Measurements from ENCODE around the gene PLA1A.

Gene PLA1A

GRCh38 chr3:119628390-119628789, 30.7 kb downstream of the PLA1A start:
- Histone ChIP-seq H3K9me3 (ENCODE audit: control insufficient read depth in 2 of 2, low read length in 2 of 2) (no peaks in the 10 kb centered on the region), H3K9ac (ENCODE audit: low read length in 2 of 2) (no peak overlapping the region), H3K4me1 (ENCODE audit: control insufficient read depth, insufficient read depth, low read length) (peaks cover 11% of the 10 kb centered on the region), H3K27me3 (ENCODE audit: control insufficient read depth in 1 of 2, insufficient read depth in 2 of 2, low read length in 2 of 2) (no peaks in the 10 kb centered on the region), H3K4me3 (ENCODE audit: low read length in 2 of 2) (no peak overlapping the region), H3K36me3 (ENCODE audit: control insufficient read depth in 2 of 2, insufficient read depth in 2 of 2, low read length in 2 of 2) (no peaks in the 10 kb centered on the region), H3K27ac (ENCODE audit: low read length) (no peak overlapping the region)

- no peaks in the 10 kb centered on the region for H3K36me3 ChIP-seq (ENCODE audit: control insufficient read depth in 2 of 2, insufficient read depth in 2 of 2, low read length in 2 of 2)
- no peaks in the 10 kb centered on the region for H3K9me3 ChIP-seq (ENCODE audit: control insufficient read depth in 2 of 2, low read length in 2 of 2)
- no peak overlapping the region for H3K27ac ChIP-seq (ENCODE audit: low read length)
- H3K4me3 ChIP-seq (ENCODE audit: low read length in 2 of 2): no peak overlapping the region
- H3K4me1 ChIP-seq (ENCODE audit: control insufficient read depth, insufficient read depth, low read length): peaks cover 11% of the 10 kb centered on the region
- no peaks in the 10 kb centered on the region for H3K27me3 ChIP-seq (ENCODE audit: control insufficient read depth in 1 of 2, insufficient read depth in 2 of 2, low read length in 2 of 2)
- H3K9ac ChIP-seq (ENCODE audit: low read length in 2 of 2): no peak overlapping the region
Observed at GRCh38 chr3:119628816-119629445, 31.2 kb downstream of the PLA1A start.

- Histone ChIP-seq H3K4me3 (ENCODE audit: low read length in 2 of 2) (no peak overlapping the region), H3K27me3 (ENCODE audit: control insufficient read depth in 1 of 2, insufficient read depth in 2 of 2, low read length in 2 of 2) (no peaks in the 10 kb centered on the region), H3K9ac (ENCODE audit: low read length in 2 of 2) (peak overlapping the region in 1 of 2 donors; percentile 36), H3K36me3 (ENCODE audit: control insufficient read depth in 2 of 2, insufficient read depth in 2 of 2, low read length in 2 of 2) (no peaks in the 10 kb centered on the region), H3K27ac (ENCODE audit: low read length) (no peak overlapping the region), H3K4me1 (ENCODE audit: control insufficient read depth, insufficient read depth, low read length) (peaks cover 11% of the 10 kb centered on the region), H3K9me3 (ENCODE audit: control insufficient read depth in 2 of 2, low read length in 2 of 2) (no peaks in the 10 kb centered on the region)
Observed at GRCh38 chr3:119630128-119630879, 32.6 kb downstream of the PLA1A start.

GRCh38 chr3:119630880-119631329, 33.2 kb downstream of the PLA1A start:
- Histone ChIP-seq H3K27me3 (ENCODE audit: control insufficient read depth in 1 of 2, insufficient read depth in 2 of 2, low read length in 2 of 2) (no peaks in the 10 kb centered on the region), H3K36me3 (ENCODE audit: control insufficient read depth in 2 of 2, insufficient read depth in 2 of 2, low read length in 2 of 2) (no peaks in the 10 kb centered on the region), H3K27ac (ENCODE audit: low read length) (no peak overlapping the region), H3K4me1 (ENCODE audit: control insufficient read depth, insufficient read depth, low read length) (peaks cover 11% of the 10 kb centered on the region), H3K9ac (ENCODE audit: low read length in 2 of 2) (no peak overlapping the region), H3K4me3 (ENCODE audit: low read length in 2 of 2) (no peak overlapping the region), H3K9me3 (ENCODE audit: control insufficient read depth in 2 of 2, low read length in 2 of 2) (no peaks in the 10 kb centered on the region)

DNA sequence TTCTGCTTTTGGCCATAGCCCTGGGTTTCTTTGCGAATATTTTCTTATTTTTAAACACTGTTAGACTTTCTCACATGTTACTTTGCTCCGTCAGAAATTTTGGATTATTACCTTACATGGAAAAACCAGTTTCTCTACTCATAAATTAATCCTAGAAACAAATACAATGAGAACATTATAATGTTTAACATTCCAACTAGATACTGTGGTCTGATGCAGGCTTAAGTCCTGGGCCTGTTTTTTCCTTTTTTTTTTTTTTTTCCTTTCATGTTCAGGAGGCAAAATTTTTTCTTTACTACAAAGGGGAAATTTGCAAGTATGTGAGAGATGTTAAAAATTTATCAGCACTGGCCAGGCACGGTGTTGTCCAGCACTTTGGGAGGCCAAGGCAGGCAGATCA, 33.8 kb downstream of the PLA1A start:
- Histone ChIP-seq H3K4me1 (ENCODE audit: control insufficient read depth, insufficient read depth, low read length) (peaks cover 11% of the 10 kb centered on the region), H3K4me3 (ENCODE audit: low read length in 2 of 2) (no peak overlapping the region)

DNA sequence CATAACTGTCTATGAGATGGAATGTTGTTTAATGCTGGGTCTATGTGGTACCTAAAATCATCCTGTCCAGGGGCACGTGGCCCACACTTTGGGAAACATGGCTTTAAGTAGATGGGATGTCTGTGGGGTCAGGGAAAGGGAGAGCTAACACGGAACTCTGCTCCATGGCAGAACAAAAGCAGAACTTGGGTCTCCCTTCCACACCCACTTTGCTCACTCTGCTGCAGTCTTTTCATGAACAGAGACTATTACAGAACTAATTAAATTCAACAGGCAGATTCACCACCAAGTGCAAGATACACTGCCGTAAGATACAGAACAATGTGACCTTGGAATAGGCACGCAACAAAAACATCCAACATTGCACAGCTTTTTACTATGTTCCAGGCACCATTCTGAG, 34.5 kb downstream of the PLA1A start:
- Histone ChIP-seq H3K4me1 (ENCODE audit: control insufficient read depth, insufficient read depth, low read length) (peaks cover 11% of the 10 kb centered on the region), H3K27me3 (ENCODE audit: control insufficient read depth in 1 of 2, insufficient read depth in 2 of 2, low read length in 2 of 2) (no peaks in the 10 kb centered on the region), H3K27ac (ENCODE audit: low read length) (no peak overlapping the region), H3K4me3 (ENCODE audit: low read length in 2 of 2) (no peak overlapping the region), H3K36me3 (ENCODE audit: control insufficient read depth in 2 of 2, insufficient read depth in 2 of 2, low read length in 2 of 2) (no peaks in the 10 kb centered on the region), H3K9ac (ENCODE audit: low read length in 2 of 2) (no peak overlapping the region), H3K9me3 (ENCODE audit: control insufficient read depth in 2 of 2, low read length in 2 of 2) (no peaks in the 10 kb centered on the region)

More for the DNA sequence above, 33.8 kb downstream of the PLA1A start:
- Histone ChIP-seq H3K36me3 (ENCODE audit: control insufficient read depth in 2 of 2, insufficient read depth in 2 of 2, low read length in 2 of 2) (no peaks in the 10 kb centered on the region), H3K27me3 (ENCODE audit: control insufficient read depth in 1 of 2, insufficient read depth in 2 of 2, low read length in 2 of 2) (no peaks in the 10 kb centered on the region), H3K9me3 (ENCODE audit: control insufficient read depth in 2 of 2, low read length in 2 of 2) (no peaks in the 10 kb centered on the region), H3K27ac (ENCODE audit: low read length) (no peak overlapping the region), H3K9ac (ENCODE audit: low read length in 2 of 2) (no peak overlapping the region)

DNA sequence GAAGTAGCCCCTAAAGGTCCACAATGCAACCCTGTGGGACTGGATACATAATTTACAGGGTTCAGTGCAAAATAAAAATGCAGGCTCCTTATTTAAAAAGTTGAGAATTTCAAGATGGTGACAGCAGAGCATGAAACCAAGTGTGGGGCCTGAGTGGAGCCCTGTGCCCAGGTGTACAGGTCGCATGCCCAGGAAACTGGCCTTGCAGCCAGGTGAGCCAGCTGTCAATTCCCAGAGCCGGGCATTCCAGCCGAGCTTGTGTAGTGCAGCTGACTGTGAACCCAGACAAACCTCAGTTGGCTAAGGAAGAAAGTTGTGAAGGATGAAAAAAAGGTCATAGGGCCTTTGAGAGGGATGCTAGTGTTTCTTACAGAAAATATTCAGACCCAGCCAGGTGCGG, 35.1 kb downstream of the PLA1A start:
- H3K9me3 ChIP-seq (ENCODE audit: control insufficient read depth in 2 of 2, low read length in 2 of 2): no peaks in the 10 kb centered on the region
- no peak overlapping the region for H3K27ac ChIP-seq (ENCODE audit: low read length)
- peaks cover 11% of the 10 kb centered on the region for H3K4me1 ChIP-seq (ENCODE audit: control insufficient read depth, insufficient read depth, low read length)

DNA sequence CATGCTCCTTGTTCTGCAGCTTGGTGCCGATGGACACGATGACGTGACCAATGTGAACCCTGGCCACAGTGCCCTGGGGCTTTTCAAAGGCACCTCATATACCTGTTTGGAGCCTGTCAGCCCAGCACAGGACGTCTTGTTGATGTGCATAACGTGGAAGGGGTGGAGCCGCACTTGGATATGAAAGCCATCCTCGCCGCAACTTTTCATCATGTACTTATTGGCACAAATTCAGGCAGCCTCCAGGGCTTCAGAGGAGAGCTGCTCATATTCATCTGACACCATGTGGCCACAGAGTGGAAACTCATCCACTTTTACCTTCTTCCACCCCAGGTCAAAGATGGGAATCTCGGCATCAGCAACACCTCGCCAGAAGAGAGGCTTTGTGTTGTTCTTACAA, 38.0 kb downstream of the PLA1A start:
- peaks cover under 1% of the 10 kb centered on the region for H3K4me1 ChIP-seq (ENCODE audit: control insufficient read depth, insufficient read depth, low read length)

More for the DNA sequence above, 35.1 kb downstream of the PLA1A start:
- Histone ChIP-seq H3K27me3 (ENCODE audit: control insufficient read depth in 1 of 2, insufficient read depth in 2 of 2, low read length in 2 of 2) (no peaks in the 10 kb centered on the region), H3K4me3 (ENCODE audit: low read length in 2 of 2) (no peak overlapping the region), H3K36me3 (ENCODE audit: control insufficient read depth in 2 of 2, insufficient read depth in 2 of 2, low read length in 2 of 2) (peaks cover 0 to 4% of the 10 kb centered on the region in 2 donors), H3K9ac (ENCODE audit: low read length in 2 of 2) (no peak overlapping the region)

DNA sequence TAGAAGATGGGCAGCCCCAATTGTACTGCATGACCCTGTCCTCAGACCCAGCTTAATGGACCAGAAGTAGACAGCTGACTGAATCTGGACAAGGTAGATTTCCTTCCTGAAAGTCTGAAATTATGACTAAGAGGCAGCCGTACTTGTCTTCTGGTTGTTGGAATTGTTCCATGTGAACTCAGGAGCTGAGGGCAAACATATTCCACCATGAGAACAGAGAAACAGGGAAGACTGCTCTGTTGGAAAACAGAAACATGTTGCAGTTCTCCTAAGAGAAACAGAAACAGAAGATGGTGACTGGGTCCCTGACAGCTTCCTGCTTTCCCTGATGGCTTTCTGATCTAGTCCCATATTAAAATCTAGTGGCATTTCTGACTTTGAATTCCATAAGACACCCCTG, 38.6 kb downstream of the PLA1A start:
- Histone ChIP-seq H3K36me3 (ENCODE audit: control insufficient read depth in 2 of 2, insufficient read depth in 2 of 2, low read length in 2 of 2) (peaks cover 11 to 18% of the 10 kb centered on the region in 2 donors), H3K4me1 (ENCODE audit: control insufficient read depth, insufficient read depth, low read length) (no peaks in the 10 kb centered on the region), H3K9ac (ENCODE audit: low read length in 2 of 2) (no peak overlapping the region), H3K9me3 (ENCODE audit: control insufficient read depth in 2 of 2, low read length in 2 of 2) (no peaks in the 10 kb centered on the region), H3K27me3 (ENCODE audit: control insufficient read depth in 1 of 2, insufficient read depth in 2 of 2, low read length in 2 of 2) (no peaks in the 10 kb centered on the region), H3K4me3 (ENCODE audit: low read length in 2 of 2) (no peak overlapping the region), H3K27ac (ENCODE audit: low read length) (no peak overlapping the region)

More for the DNA sequence above, 38.0 kb downstream of the PLA1A start:
- H3K36me3 ChIP-seq (ENCODE audit: control insufficient read depth in 2 of 2, insufficient read depth in 2 of 2, low read length in 2 of 2): peaks cover 10 to 16% of the 10 kb centered on the region in 2 donors
- H3K4me3 ChIP-seq (ENCODE audit: low read length in 2 of 2): no peak overlapping the region
- H3K27ac ChIP-seq (ENCODE audit: low read length): no peak overlapping the region
- no peaks in the 10 kb centered on the region for H3K9me3 ChIP-seq (ENCODE audit: control insufficient read depth in 2 of 2, low read length in 2 of 2)
- no peak overlapping the region for H3K9ac ChIP-seq (ENCODE audit: low read length in 2 of 2)
- H3K27me3 ChIP-seq (ENCODE audit: control insufficient read depth in 1 of 2, insufficient read depth in 2 of 2, low read length in 2 of 2): no peaks in the 10 kb centered on the region

DNA sequence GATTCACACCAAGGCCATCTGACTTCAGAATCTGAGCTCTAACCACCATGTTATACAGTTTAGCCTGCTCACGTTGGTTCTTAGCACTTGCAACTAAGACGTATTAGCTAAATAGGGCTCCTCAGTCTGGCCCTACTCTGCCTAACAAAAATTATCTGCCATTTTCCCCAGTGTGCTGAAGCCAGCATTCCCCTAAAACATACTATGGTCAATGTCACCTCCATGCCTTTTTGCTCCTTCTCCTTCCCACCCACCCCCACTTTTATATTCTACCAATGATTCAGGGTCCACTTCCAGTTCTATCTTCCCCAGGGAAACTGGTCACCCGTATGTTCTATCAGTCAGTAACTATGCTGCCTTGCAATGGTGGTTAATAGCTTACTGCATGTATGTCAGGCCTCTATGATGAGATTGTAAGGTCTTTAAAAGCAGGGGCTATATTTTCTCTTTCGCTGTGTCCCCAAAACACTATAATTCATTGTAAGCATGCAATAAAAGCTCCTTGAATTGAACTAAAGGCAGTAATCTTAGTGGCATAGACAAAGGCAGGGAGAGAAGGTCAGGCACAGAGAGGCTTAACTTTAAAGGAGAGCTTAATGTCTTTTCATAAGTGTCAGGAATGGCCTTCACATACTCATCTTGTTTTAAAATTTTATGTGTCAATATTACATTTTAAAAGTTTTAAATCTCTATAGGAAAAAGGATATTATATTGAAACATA, 39.4 kb downstream of the PLA1A start:
- no peaks in the 10 kb centered on the region for H3K9me3 ChIP-seq (ENCODE audit: control insufficient read depth in 2 of 2, low read length in 2 of 2)
- H3K36me3 ChIP-seq (ENCODE audit: control insufficient read depth in 2 of 2, insufficient read depth in 2 of 2, low read length in 2 of 2): peaks cover 16 to 24% of the 10 kb centered on the region in 2 donors
- peak overlapping the region; percentile 71 for H3K27ac ChIP-seq (ENCODE audit: low read length)
- H3K9ac ChIP-seq (ENCODE audit: low read length in 2 of 2): no peak overlapping the region
- no peaks in the 10 kb centered on the region for H3K4me1 ChIP-seq (ENCODE audit: control insufficient read depth, insufficient read depth, low read length)
- no peak overlapping the region for H3K4me3 ChIP-seq (ENCODE audit: low read length in 2 of 2)
- H3K27me3 ChIP-seq (ENCODE audit: control insufficient read depth in 1 of 2, insufficient read depth in 2 of 2, low read length in 2 of 2): no peaks in the 10 kb centered on the region

Measured in stomach smooth muscle (tissue), 2 donors.